ENCODE measurements around the gene ANKRD39.

The ANKRD39 gene

DNA sequence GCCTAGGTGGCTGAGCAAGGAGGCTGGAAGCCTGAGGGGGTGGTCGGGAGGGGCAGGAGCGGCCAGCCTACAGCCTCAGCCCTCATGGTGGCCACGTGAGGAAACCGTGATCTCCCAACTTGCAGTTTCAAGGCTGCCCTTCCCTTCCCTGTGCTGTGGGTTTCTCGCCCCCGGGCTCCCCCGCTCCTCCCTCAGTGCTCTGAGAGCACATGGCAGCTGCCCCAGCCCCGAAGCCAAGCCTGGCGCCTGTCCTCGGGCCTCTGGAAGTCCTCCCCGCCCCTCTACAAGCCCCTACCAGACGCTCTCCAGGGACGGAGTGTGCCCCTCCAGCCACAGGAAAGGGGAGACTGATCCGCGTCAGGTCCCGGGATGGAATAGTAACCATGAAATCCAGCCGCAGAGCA lies 13.4 kb downstream of the ANKRD39 start:
- no peak for DNase-seq (ENCODE audit: low spot score)
- in situ Hi-C loops (cut with MboI; ENCODE audit: low sequenced_read_pairs, unreplicated experiment) = no loop called here
- TF ChIP-seq, protein P1, sequence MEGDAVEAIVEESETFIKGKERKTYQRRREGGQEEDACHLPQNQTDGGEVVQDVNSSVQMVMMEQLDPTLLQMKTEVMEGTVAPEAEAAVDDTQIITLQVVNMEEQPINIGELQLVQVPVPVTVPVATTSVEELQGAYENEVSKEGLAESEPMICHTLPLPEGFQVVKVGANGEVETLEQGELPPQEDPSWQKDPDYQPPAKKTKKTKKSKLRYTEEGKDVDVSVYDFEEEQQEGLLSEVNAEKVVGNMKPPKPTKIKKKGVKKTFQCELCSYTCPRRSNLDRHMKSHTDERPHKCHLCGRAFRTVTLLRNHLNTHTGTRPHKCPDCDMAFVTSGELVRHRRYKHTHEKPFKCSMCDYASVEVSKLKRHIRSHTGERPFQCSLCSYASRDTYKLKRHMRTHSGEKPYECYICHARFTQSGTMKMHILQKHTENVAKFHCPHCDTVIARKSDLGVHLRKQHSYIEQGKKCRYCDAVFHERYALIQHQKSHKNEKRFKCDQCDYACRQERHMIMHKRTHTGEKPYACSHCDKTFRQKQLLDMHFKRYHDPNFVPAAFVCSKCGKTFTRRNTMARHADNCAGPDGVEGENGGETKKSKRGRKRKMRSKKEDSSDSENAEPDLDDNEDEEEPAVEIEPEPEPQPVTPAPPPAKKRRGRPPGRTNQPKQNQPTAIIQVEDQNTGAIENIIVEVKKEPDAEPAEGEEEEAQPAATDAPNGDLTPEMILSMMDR (IDR thresholded peaks at IDR 0.05; ENCODE audit: borderline replicate concordance, control extremely low read depth, extremely low read depth, insufficient read depth, missing control alignments) = no peak

DNA sequence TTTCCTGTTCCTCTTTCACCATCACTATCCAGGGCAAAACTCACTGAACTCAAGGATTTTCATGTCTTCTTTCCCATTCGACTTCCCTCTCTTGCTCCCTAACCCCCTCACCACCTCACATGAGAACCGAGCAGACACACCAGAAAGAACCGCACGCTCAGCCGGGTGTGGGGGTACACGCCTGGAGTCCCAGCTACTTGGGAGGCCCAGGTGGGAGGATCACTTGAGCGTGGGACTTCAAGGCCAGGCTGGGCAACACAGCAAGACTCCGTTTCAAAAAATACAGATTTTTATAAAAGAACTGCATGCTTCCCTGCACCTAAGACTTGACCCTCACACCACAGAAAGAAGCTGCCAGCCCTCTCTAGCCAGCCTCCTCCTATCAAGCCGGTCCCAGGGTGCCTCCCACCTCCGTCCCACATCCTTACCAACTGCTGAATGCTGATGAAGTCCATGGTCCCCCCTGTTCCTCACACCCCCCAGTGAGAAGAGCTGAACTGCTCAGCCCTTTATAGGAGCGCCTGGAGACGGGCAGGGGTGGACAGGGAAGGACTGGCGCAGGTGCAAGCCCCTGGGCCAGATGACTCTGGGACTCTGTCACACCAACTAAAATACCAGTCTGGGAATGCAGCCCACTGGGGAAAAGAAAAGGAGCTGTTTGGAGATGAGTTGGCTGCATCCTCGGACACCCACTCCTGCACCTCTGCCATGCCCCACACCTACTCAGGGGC lies 14.1 kb downstream of the ANKRD39 start, which contains the start of gene ANKRD23:
ANKRD23 (minus strand) TSS at position 484 of the 731 bp plus-strand sequence; CDS start at position 455, 29 bp downstream.
- in situ Hi-C loops (cut with MboI; ENCODE audit: low sequenced_read_pairs, unreplicated experiment) = no loop called here
- DNase-seq (ENCODE audit: low spot score) = no peak

DNA sequence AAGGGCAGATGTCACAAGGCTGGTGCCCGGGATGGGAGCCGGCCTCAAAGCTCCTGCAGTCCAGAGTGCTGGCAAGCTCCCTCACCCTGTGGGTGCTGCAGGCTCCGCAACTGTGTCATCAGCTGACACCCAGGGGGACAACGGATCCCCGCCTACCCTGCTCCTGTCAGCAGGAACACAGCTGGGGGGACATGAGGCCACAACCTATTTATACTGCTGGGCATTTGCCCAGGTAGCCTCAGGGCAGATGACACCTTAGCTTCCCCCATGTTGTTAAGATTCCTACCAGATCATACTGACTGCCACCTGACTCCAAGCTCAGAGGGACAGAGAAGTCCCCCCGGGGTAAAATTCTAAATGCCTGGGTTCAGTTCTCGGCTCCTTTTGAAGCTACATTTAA lies 15.2 kb downstream of the ANKRD39 start:
- in situ Hi-C loops (cut with MboI; ENCODE audit: low sequenced_read_pairs, unreplicated experiment) = no loop called here
- DNase-seq (ENCODE audit: low spot score) = no peak
- TF ChIP-seq, protein P1 (IDR thresholded peaks at IDR 0.05; ENCODE audit: borderline replicate concordance, control extremely low read depth, extremely low read depth, insufficient read depth, missing control alignments) = no peak

More for the DNA sequence above, 14.1 kb downstream of the ANKRD39 start, which contains the start of gene ANKRD23:
- TF ChIP-seq, protein P1 (IDR thresholded peaks at IDR 0.05; ENCODE audit: borderline replicate concordance, control extremely low read depth, extremely low read depth, insufficient read depth, missing control alignments) = no peak

DNA sequence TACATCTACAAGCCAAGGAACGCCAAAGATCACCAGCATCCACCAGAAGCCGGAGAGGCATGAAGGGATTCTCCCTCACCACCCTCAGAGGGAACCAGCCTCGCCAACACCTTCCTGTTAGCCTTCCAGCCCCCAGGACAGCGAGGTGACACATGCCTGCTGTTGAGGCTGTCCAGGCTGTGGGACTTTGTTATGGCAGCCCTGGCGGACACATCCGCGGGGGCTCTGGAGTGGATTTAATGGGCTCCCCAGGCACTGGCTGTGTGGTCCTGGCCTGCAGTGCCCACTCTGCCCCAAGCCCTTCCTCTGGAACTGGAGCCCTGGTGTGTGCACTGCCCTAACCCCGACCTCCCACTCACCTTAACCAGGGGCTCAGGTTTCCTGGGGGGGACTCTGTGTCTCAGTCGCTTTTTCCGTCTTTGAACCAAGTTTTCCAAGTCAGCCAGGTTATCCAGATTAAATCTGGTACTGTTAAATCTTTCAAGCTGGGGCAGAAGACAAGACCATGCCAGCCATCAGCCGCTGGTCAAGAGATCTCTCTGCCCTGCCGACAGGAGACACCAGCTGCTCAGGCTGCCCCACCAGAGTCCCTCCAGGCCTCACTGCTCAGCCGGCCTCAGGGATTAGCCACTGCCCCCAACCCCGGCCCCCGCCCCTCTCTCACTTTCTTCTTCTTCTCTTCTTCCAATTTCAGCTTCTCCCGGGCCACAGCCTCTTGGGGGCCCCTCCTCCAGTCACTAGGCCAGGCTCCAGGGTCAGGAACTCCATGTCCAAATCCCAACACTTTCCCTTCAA lies 15.9 kb downstream of the ANKRD39 start:
- TF ChIP-seq, protein P1 (IDR thresholded peaks at IDR 0.05; ENCODE audit: borderline replicate concordance, control extremely low read depth, extremely low read depth, insufficient read depth, missing control alignments) = no peak
- in situ Hi-C loops (cut with MboI; ENCODE audit: low sequenced_read_pairs, unreplicated experiment) = no loop called here
- DNase-seq (ENCODE audit: low spot score) = no peak

DNA sequence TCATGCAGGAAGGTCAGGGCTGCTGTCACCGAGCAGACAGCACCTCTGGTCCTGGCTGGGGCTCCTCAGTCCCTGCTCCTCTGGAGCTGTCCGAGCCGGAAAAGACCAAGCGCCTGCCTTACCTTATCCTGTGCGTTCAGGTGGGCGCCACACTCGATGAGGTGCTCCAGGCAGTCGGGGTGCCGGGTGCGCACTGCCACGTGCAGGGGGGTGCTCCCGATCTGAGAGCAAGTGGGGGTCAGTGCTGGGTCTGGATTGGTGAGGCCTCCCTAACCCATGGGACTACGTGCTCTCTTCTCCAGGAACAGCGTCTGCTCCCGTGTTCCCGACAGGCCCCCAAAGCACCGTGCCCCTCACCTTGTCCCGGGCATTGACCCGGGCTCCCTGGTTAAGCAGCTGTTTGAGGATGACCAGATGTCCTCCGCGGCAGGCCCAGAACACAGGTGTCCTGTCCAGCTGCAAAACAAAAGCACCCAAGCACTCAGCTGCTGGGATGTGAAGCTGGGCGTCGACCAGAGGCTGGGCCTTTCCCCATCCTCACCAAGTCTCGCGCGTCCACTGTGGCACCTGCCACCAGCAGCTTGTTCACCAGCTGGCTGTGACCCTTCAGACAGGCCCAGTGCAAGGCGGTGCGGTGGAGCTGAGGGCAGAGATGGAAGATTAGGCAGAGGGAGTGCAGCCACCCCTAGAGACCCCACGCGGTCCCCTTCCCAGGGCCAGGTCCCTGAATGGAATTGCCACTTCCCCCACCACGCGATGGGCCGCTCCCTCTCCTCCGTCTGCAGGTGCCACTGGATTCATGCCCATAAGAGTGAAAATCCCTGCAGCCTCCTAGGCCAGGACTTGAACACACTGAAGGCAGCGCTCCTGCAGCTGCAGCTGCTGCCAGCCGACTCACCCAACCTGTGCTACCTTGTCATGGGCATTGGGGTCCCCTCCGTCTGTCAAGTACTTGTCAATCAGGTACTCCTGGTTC lies 17.7 kb downstream of the ANKRD39 start:
- TF ChIP-seq, protein P1 (IDR thresholded peaks at IDR 0.05; ENCODE audit: borderline replicate concordance, control extremely low read depth, extremely low read depth, insufficient read depth, missing control alignments) = no peak
- DNase-seq (ENCODE audit: low spot score) = no peak
- in situ Hi-C loops (cut with MboI; ENCODE audit: low sequenced_read_pairs, unreplicated experiment) = no loop called here

All from GM13976 (cell line).